GM21529 (cell line): ENCODE results near the gene STEAP4.

Source experiments
- ATAC-seq: cut with Tn5 transposase; IDR thresholded peaks from one replicate; pipeline ENCODE4 v1.9.1; 2021; ENCODE audit not compliant: unreplicated experiment

The STEAP4 gene

DNA sequence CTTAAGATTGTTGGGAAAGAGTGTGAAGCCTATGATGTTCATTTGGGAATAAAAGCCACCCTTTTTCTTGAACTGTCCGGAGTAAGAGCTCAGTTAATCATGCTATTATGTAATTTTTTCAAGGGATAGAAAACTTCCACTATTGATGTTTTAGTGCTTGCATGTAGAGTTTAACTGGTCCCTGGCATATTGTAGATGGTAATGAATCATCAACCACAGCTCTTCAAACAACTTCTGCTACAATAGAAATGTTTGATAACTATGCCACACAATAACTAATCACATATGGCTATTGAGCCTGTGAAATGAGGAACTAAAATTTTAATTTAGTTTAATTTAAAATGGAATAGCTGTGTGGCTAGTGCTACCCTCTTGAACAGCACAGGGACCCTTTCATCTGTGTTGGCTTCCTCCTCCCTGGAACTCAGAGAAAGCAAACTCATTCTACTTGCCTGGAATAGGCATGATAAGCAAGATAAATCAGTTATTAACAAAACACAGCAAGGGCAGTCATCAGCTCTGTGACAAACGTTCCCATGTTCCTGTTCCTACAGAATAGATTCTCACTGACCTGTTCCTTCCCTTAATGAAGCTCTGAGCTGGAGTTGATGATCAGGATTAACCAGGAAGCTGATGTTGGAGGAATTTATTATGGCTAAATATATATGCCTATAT, 82.0 kb downstream of the STEAP4 start:
- no peak for ATAC-seq

- ATAC-seq, result no peak
Observed at GRCh38 chr7:88223265-88223664, 83.4 kb downstream of the STEAP4 start.
